Measurements from ENCODE around the gene PDE7B. TPM values are rescaled to one million over a fixed set of nuclear protein-coding genes. Genes with fewer than 3 reads are reported as not detected.

Gene PDE7B
- total and polyA plus RNA-seq, 2 donors (not counting 1 experiment from before 2014, with no cell fraction given), result 2.6 to 7.5 TPM

- no peaks in the 10 kb centered on the region for H3K4me1 ChIP-seq (ENCODE audit: control insufficient read depth in 2 of 2, insufficient read depth in 2 of 2, low read length in 2 of 2)
- no peaks in the 10 kb centered on the region for H4K20me1 ChIP-seq (ENCODE audit: control insufficient read depth, insufficient read depth, low read length, poor library complexity, severe bottlenecking)
- Mint-ChIP-seq H3K27me3 (no peaks in the 10 kb centered on the region), H3K4me1 (peaks cover 6% of the 10 kb centered on the region), H3K27ac (no peak overlapping the region), H3K9me3 (ENCODE audit: insufficient read depth) (no peaks in the 10 kb centered on the region), H3K4me3 (no peak overlapping the region)
- WGBS (ENCODE audit: insufficient coverage), result no CpG with 5 or more reads among the region's 1 CpG
- no peak overlapping the region for H2AFZ ChIP-seq (ENCODE audit: insufficient read depth, low read depth, low read length, poor library complexity, severe bottlenecking)
- peaks cover 0 to 2% of the 10 kb centered on the region in 2 experiments for H3K36me3 ChIP-seq (replicated peaks in 1 of 2; ENCODE audit: control extremely low read depth in 1 of 2, control insufficient read depth in 1 of 2, extremely low read depth in 1 of 2, insufficient read depth in 2 of 2, low read length in 1 of 2)
- no peaks in the 10 kb centered on the region for H3K9me3 ChIP-seq (ENCODE audit: control extremely low read depth in 1 of 3, control insufficient read depth in 2 of 3, insufficient read depth in 1 of 3, low read length in 2 of 3)
- no peak for DNase-seq
- H3K27ac ChIP-seq (ENCODE audit: low read length in 2 of 2), result no peak overlapping the region
- ChIA-PET CTCF (interaction anchor here (0.6 kb wide), 1 partner anchor 18 kb away, joined by 3 read pairs; no protein-coding TSS in a partner anchor), POLR2A (no interaction called here)
- no peaks in the 10 kb centered on the region for H3K79me2 ChIP-seq (ENCODE audit: control insufficient read depth, insufficient read depth, low read length)
- H3K4me2 ChIP-seq (replicated peaks; ENCODE audit: low read depth, low read length, poor library complexity, severe bottlenecking), result no peak overlapping the region
- TF ChIP-seq CTCF (IDR thresholded peaks at IDR 0.05) (no peak), EZH2 (IDR thresholded peaks at IDR 0.05; ENCODE audit: borderline replicate concordance, insufficient read depth, low read depth, low read length, poor library complexity, severe bottlenecking) (no peak)
- H3K9ac ChIP-seq (ENCODE audit: low read length), result no peak overlapping the region
- H3K4me3 ChIP-seq (ENCODE audit: control extremely low read depth in 1 of 5, extremely low read depth in 1 of 5, insufficient read depth in 1 of 5, low read depth in 2 of 5, low read length in 4 of 5), result no peak overlapping the region
- no peak for ATAC-seq (ENCODE audit: low read depth)
- no peaks in the 10 kb centered on the region for H3K27me3 ChIP-seq (replicated peaks in 1 of 4; ENCODE audit: control extremely low read depth in 1 of 4, control insufficient read depth in 3 of 4, insufficient read depth in 4 of 4, low read length in 3 of 4)
- intact Hi-C loops (cut with micrococcal nuclease), result no loop called here
Observed at GRCh38 chr6:135951169-135951568, 99.7 kb downstream of the PDE7B start.

GRCh38 chr6:135953818-135954217, 102.3 kb downstream of the PDE7B start:
- intact Hi-C loops (cut with micrococcal nuclease), result no loop called here
- CTCF ChIA-PET, result interaction anchor here (2.2 kb wide), 1 partner anchor 15 kb away, joined by 7 read pairs; no protein-coding TSS in a partner anchor

More at GRCh38 chr6:135953818-135954217, 102.3 kb downstream of the PDE7B start:
- Histone ChIP-seq H4K20me1 (ENCODE audit: control insufficient read depth, insufficient read depth, low read length, poor library complexity, severe bottlenecking) (no peaks in the 10 kb centered on the region), H3K9me3 (ENCODE audit: control extremely low read depth in 1 of 3, control insufficient read depth in 2 of 3, insufficient read depth in 1 of 3, low read length in 2 of 3) (no peaks in the 10 kb centered on the region), H3K4me2 (replicated peaks; ENCODE audit: low read depth, low read length, poor library complexity, severe bottlenecking) (no peak overlapping the region), H2AFZ (ENCODE audit: insufficient read depth, low read depth, low read length, poor library complexity, severe bottlenecking) (no peak overlapping the region), H3K9ac (ENCODE audit: low read length) (no peak overlapping the region), H3K27me3 (replicated peaks in 1 of 4; ENCODE audit: control extremely low read depth in 1 of 4, control insufficient read depth in 3 of 4, insufficient read depth in 4 of 4, low read length in 3 of 4) (no peaks in the 10 kb centered on the region), H3K4me1 (ENCODE audit: control insufficient read depth in 2 of 2, insufficient read depth in 2 of 2, low read length in 2 of 2) (no peaks in the 10 kb centered on the region), H3K79me2 (ENCODE audit: control insufficient read depth, insufficient read depth, low read length) (no peaks in the 10 kb centered on the region), H3K36me3 (replicated peaks in 1 of 2; ENCODE audit: control extremely low read depth in 1 of 2, control insufficient read depth in 1 of 2, extremely low read depth in 1 of 2, insufficient read depth in 2 of 2, low read length in 1 of 2) (no peaks in the 10 kb centered on the region), H3K4me3 (ENCODE audit: control extremely low read depth in 1 of 5, extremely low read depth in 1 of 5, insufficient read depth in 1 of 5, low read depth in 2 of 5, low read length in 4 of 5) (no peak overlapping the region), H3K27ac (ENCODE audit: low read length in 2 of 2) (no peak overlapping the region)
- Mint-ChIP-seq H3K27me3 (no peaks in the 10 kb centered on the region), H3K4me3 (no peak overlapping the region), H3K4me1 (peaks cover 6% of the 10 kb centered on the region), H3K27ac (no peak overlapping the region), H3K9me3 (ENCODE audit: insufficient read depth) (no peaks in the 10 kb centered on the region)
- TF ChIP-seq CTCF (IDR thresholded peaks at IDR 0.05), result no peak
- no peak for TF ChIP-seq EZH2 (IDR thresholded peaks at IDR 0.05; ENCODE audit: borderline replicate concordance, insufficient read depth, low read depth, low read length, poor library complexity, severe bottlenecking)
- ATAC-seq (ENCODE audit: low read depth) (no peak), DNase-seq (no peak)
- no CpG with 5 or more reads among the region's 5 CpGs for whole genome bisulfite sequencing (ENCODE audit: insufficient coverage)
- POLR2A ChIA-PET, result no interaction called here
